NCI-H1092 (cell line): ENCODE data around the gene CDCP1.

ENCODE experiments used
- DNase-seq: peaks from one replicate; lab custom pipeline; 2025; lab: John Stamatoyannopoulos, UW

CDCP1 gene

GRCh38 chr3:45109771-45110508 lies 36.2 kb downstream of the CDCP1 start:
- no peak for DNase-seq

GRCh38 chr3:45106874-45107273 lies 39.3 kb downstream of the CDCP1 start:
- DNase-seq: no peak

DNA sequence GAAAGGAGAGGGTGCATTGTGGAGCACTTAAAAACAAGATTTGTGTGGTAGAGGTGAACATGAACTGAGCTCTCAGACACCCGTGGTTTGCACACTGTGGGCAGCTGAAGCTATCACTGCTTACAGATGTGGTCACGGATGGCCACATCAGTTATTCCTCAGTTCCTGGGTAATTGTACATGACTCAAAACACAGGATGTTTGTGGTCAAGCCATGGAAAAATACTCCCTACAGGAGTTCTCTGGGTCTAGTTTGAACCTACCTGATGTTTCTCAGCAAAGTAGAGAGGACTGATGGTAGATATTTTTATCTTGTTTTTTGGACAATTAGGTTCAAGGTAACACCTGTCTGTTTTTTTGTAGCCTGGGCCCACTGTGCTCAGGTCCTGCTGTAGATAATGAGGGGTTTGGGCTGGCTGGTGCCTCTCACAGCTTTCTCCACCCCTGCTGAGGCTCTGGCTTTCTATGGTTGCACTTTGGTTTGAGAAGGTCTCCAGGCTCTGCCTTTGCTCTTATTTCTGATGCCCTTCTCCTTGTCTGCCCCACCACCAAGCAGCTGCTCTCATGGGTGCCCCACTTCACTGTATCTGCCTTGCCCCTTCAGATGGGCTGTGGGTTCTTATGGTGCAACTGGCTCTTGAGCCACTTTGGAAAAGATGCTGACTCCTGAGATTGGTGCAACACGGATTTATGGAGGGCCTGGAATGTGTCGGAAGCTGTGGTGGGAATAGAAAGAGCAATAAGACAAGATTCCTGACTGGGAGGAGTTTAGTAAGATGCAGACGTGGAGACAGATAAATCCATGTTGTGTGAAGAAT lies 40.1 kb downstream of the CDCP1 start:
- DNase-seq: no peak

DNA sequence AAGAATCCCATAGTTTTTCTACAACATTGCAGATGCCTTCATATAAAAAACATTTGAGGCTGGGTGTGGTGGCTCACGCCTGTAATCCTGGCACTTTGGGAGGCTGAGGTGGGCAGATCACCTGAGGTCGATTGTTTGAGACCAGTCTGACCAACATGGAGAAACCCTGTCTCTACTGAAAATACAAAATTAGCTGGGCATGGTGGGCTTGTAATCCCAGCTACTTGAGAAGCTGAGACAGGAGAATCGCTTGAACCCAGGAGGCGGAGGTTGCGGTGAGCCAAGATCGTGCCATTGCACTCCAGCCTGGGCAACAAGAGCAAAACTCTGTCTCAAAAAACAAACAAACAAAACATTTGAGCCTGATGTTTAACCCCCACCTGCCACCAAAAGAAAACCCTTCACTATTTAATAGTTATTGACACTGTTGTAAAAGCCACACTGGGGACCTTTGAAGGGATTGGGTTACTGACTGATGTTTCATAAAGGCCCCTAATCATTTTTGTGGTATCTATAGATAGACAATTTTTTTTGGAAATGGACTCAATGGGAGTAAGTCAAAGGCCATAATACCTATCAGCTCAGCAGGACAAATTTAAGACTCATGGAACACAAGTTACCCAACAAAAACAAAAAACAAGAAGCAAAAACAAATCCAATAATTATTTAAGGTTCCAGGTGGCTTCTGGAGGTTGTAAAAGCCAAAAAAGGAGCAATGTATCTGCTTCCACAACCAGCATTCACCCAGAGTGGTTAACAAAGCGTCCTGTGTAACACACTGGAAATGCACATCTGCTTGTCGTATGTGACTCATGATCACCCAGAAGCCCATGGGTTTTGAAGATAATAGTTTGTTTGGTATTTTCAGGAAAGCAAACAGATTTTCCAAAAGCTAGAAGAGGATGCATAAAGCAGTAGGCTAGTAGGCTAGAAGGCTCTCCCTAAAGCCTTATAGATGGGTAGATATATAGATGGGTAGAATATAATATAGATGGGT lies 41.2 kb downstream of the CDCP1 start:
- no peak for DNase-seq

GRCh38 chr3:45103753-45104714 lies 42.1 kb downstream of the CDCP1 start:
- no peak for DNase-seq

DNA sequence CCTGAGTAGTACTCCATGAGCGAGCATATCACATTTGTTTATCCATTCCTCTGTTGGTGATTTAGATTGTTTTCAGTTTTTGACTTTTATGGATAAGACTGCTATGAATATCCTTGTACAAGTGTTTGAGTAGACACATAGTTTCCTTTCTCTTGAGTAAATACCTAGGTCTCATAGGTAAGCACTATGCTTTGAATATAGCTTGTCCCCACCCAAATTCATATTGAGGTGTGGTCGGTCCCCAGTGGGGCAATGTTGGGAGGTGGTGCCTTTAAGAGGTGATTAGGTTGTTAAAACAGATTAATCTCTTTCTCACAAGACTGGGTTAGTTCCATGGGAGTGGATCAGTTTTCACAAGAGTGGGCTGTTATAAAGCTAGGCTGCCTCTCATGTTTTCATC lies 42.8 kb downstream of the CDCP1 start:
- DNase-seq: no peak

GRCh38 chr3:45100981-45101407 lies 45.2 kb downstream of the CDCP1 start:
- no peak for DNase-seq

DNA sequence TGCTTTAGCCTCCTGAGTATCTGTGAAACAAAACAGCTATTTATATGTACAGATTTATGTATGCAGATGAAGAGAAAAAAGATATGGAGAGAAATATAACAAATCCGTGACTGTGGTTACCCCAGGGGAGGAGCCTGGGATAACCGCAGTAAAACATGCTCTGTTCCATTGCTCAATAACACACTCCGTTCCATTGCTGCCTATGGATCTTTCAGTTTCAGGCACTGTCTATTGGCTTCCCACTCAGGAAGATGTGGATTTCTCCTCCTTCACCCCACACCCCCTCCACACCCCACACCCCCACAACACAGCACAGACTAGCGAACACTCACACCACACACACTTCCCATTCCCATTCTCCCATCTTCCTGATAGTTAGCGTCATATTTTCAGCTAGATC lies 47.9 kb downstream of the CDCP1 start:
- DNase-seq: no peak

GRCh38 chr3:45097296-45097883 lies 48.8 kb downstream of the CDCP1 start:
- no peak for DNase-seq

GRCh38 chr3:45095916-45096526 lies 50.2 kb downstream of the CDCP1 start:
- no peak for DNase-seq

DNA sequence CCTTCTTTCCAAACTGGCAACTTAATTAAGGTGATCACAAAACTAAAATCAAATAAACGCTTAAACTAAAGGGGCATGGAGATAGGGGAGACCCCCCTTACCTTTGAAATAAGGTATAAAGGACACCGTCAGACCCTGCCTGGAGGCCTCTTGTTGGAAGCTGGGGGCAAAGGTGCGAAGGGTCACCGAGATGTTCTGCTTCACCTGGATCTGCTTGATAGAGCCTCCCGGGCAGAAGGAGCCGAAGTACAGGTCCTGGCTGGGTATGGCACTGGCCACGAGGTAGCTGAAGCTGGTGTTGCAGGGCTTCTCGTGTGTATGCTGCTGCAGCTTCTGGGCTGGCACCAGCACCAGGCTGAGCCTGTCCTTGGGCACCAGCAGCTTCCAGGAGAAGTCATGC lies 53.0 kb downstream of the CDCP1 start:
- DNase-seq: no peak

- no peak for DNase-seq
Measured at GRCh38 chr3:45092132-45093031, 53.8 kb downstream of the CDCP1 start.

DNA sequence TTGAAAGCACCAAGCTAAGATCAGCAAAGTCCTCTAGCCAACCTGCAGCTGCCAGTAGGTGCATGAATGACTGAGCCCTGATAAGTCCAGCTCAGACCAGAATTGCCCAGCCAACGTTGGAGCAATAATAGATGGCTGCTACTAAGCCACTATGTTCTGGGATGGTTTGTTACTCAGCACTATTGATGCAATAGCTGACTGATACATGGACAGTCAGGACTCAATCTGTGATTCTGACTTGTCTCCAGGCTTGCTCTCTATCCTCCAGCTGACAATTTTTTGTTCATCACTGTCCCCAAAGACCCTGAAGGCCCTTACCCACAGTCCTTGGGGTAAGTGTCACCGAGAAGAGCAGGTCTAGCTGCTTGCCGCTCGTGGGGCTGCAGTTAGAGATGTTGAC lies 55.3 kb downstream of the CDCP1 start:
- DNase-seq: no peak

GRCh38 chr3:45088543-45089358 lies 57.4 kb downstream of the CDCP1 start:
- no peak for DNase-seq

DNA sequence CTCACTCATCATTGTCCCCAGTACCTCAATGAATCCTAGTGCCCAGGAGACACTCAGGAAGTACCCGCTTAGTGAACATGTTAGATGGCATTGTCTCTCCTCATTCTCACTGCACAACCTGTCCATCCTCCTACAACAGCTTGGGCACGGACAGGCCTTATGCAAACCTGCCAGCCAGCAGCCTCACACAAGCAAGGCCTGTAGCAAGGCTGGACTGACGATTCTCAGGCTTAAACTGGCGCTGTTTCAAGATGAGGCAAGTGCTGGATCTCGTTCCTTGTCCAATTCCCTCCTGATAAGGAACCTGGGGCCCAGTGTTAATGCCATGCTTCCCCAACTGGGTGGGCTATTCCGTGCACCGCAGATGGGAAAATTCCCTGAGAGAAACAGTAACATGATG lies 59.0 kb downstream of the CDCP1 start:
- no peak for DNase-seq

GRCh38 chr3:45084820-45085816 lies 61.1 kb downstream of the CDCP1 start:
- DNase-seq: no peak

GRCh38 chr3:45084361-45084760 lies 61.8 kb downstream of the CDCP1 start:
- DNase-seq: no peak
